Skeletal muscle tissue (tissue), 4 donors: ENCODE data around the gene IRS1. TPM values are rescaled to one million over a fixed set of nuclear protein-coding genes. Genes with fewer than 3 reads are reported as not detected.

Experiments used
- H3K27ac ChIP-seq: one replicate; pipeline ENCODE4 v1.7.0; 2013; ENCODE audit warnings: mild to moderate bottlenecking, low read depth, low read length, inconsistent platforms
- H3K27me3 ChIP-seq, 3 donors: one replicate each; pipeline ENCODE4 v1.7.0; 2013; ENCODE audit warnings: low read length in 3 of 3; ENCODE audit not compliant: control insufficient read depth in 3 of 3, insufficient read depth in 3 of 3
- H3K36me3 ChIP-seq, 3 donors: one replicate each; pipeline ENCODE4 v1.7.0; 2013; ENCODE audit warnings: low read length in 3 of 3; ENCODE audit not compliant: control insufficient read depth in 3 of 3, insufficient read depth in 3 of 3
- H3K4me1 ChIP-seq, 3 donors: one replicate each; pipeline ENCODE4 v1.7.0; 2013; ENCODE audit warnings: low read length in 3 of 3, mild to moderate bottlenecking in 3 of 3; ENCODE audit not compliant: control insufficient read depth in 3 of 3, insufficient read depth in 3 of 3
- H3K4me3 ChIP-seq, 3 donors: one replicate each; pipeline ENCODE4 v1.7.0; 2013; ENCODE audit warnings: low read length in 3 of 3
- H3K9ac ChIP-seq, 3 donors: one replicate each; pipeline ENCODE4 v1.7.0; 2013; ENCODE audit warnings: low read length in 3 of 3, mild to moderate bottlenecking in 3 of 3, moderate library complexity in 2 of 3, low read depth in 1 of 3
- H3K9me3 ChIP-seq, 3 donors: one replicate each; pipeline ENCODE4 v1.7.0; 2013; ENCODE audit warnings: low read length in 3 of 3; ENCODE audit not compliant: control insufficient read depth in 3 of 3
- total RNA-seq: library from RNA; depleted of rRNA; stranded (reverse); fragments of >200 nt; gene quantifications from one replicate; pipeline ENCODE4 v1.2.3, GENCODE V29; 2014
- donor health status: Osteomylitis.

Gene IRS1
- total RNA-seq, 1 donor from 2014 or later, result 13.0 TPM

DNA sequence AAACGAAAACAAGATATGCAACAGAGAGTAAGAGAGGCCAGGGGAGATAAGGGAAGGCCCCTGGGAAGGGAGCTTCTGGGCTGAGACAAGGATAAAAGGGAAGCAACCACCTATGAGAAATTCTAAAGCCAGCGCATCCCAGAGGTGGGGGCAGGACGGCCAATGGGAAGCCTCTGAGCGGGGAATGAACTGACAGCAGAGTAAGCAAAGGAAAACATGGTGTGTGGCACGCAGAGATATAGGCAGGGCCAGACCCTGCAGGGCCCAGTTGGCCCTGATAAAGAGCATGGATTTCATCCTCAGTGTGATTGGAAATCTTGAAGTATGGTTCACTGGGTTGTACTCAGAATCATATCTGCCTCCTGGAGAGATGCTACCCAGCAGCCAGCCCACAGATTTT is 78.7 kb downstream of the IRS1 start:
- H3K4me3 ChIP-seq, result no peak overlapping the region
- H3K4me1 ChIP-seq, result peaks cover 1 to 5% (median 2%) of the 10 kb centered on the region in 3 donors
- no peaks in the 10 kb centered on the region for H3K36me3 ChIP-seq
- no peak overlapping the region for H3K27ac ChIP-seq
- H3K27me3 ChIP-seq, result no peaks in the 10 kb centered on the region
- no peaks in the 10 kb centered on the region for H3K9me3 ChIP-seq
- no peak overlapping the region for H3K9ac ChIP-seq

DNA sequence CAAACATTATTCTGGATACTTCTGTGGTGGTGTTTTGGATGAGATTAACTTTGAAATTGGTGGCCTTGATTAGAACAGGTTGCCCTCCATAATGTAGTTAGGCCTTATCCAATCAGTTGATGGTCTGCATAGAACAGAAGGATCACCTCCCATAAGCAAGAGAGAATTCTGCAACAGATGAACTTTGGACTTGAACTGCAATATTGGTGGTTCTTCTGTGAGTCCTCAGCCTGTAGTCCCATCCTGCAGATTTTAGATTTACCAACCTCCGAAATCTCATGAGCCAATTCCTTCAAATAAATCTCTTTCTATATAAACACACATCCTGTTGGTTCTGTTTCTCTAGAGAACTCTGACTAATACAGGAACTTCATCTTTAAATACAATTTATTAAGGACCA is 81.9 kb downstream of the IRS1 start:
- H3K4me3 ChIP-seq, result no peak overlapping the region
- peaks cover 0 to 3% (median 0%) of the 10 kb centered on the region in 3 donors for H3K4me1 ChIP-seq
- H3K27me3 ChIP-seq, result no peaks in the 10 kb centered on the region
- H3K9ac ChIP-seq, result no peak overlapping the region
- no peak overlapping the region for H3K27ac ChIP-seq
- H3K36me3 ChIP-seq, result no peaks in the 10 kb centered on the region
- no peaks in the 10 kb centered on the region for H3K9me3 ChIP-seq

DNA sequence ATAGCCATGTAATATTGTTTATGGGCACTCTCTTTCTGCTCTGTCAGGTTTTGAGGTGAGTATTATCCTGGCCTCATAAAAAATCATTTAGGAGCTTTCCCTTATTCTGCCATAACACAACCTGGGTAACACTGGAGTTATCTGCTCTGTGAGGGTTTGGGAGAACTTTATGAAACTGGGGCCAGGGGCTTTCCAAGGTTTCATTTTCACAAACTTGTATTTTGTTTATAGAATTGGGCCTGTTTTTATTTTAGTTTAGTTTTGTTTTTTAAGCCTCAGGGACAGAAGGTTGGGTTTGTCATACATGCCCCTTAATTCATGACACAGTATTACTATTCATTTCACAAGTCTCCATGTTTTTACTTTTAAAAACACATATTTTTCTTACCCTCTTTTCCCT is 83.5 kb downstream of the IRS1 start:
- H3K27ac ChIP-seq, result no peak overlapping the region
- peaks cover 0 to 3% (median 0%) of the 10 kb centered on the region in 3 donors for H3K4me1 ChIP-seq
- no peak overlapping the region for H3K4me3 ChIP-seq
- no peaks in the 10 kb centered on the region for H3K36me3 ChIP-seq
- H3K9ac ChIP-seq, result no peak overlapping the region
- H3K27me3 ChIP-seq, result no peaks in the 10 kb centered on the region
- H3K9me3 ChIP-seq, result no peaks in the 10 kb centered on the region

DNA sequence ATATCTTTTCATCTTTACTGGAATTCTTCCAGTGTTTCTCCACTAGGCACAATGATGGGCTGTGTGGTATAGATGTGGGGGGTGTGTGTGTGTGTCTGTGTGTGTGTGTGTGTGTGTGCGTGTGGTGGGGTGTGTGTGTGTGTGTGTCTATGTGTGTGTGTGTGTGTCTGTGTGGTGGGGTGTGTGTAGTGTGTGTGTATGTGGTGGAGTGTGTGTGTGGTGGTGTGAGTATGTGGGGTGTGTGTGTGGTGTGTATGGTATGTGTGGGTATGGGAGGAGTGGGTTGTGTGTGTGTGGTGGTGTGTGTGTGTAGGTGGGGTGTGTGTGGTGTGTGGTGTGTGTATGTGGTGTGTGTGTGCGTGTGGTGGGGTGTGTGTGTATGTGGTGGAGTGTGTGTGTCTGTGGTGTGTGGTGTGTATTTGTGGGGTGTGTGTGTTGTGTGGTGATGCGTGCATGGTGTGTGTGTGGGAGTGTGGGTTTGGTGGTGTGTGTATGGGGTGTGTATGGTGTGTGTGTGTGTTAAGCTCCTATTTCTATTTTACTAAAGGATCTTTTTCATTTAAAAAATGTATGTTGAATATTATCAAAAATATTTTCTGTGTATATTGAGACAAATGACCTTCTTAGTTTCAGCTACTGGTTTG is 84.2 kb downstream of the IRS1 start:
- H3K9ac ChIP-seq, result no peak overlapping the region
- H3K27ac ChIP-seq, result no peak overlapping the region
- no peaks in the 10 kb centered on the region for H3K4me1 ChIP-seq
- H3K27me3 ChIP-seq, result no peaks in the 10 kb centered on the region
- no peaks in the 10 kb centered on the region for H3K36me3 ChIP-seq
- H3K4me3 ChIP-seq, result no peak overlapping the region
- H3K9me3 ChIP-seq, result no peaks in the 10 kb centered on the region

DNA sequence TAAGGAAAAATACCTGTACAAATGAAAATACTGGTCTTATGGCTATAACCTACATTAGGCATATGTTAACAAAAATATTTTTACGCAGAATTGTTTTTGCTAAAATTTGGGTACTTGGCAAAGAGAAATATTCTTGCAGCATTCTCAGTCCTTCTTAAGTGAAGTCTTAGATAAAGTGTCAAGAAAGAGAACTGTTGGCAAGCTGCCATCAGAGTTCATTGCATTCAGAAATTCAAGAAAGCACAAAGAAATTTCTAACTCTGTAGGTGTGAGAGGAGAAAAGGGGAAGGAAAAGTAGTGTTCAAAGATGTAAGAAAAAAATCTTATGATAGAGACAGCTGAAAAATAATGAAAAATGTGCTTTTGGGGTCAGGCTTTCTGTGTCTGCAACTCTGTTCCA is 86.7 kb downstream of the IRS1 start:
- no peaks in the 10 kb centered on the region for H3K4me1 ChIP-seq
- H3K36me3 ChIP-seq, result no peaks in the 10 kb centered on the region
- no peak overlapping the region for H3K4me3 ChIP-seq
- no peak overlapping the region for H3K27ac ChIP-seq
- H3K27me3 ChIP-seq, result no peaks in the 10 kb centered on the region
- no peak overlapping the region for H3K9ac ChIP-seq
- no peaks in the 10 kb centered on the region for H3K9me3 ChIP-seq

DNA sequence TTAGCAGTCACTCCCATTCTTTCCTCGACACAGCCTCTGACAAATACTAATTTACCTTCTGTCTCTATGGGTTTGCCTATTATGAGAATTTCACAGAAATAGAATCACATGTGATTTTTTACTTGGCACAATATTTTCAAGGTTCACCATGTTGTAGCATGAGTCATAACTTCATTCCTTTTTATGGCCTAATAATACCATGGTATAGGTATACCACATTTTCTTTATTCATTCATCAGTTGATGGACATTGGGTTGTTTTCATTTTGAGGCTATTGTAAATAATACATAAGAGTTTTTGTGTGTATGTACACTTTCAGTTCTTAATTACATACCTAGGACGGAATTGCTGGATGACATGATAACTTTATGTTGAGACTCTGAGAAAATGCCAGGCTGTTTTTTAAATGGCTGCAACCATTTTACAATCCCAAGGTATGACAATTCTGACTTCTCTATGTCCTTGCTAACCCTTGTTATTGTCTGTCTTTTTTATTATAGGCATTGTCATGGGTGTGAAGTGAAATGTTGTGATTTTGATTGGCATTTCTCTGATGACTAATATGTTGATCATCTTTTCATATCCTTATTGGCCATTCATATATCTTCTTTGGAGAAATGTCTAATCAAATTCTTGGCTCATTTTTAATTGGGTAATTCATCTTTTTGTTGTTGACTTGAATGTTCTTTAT is 87.9 kb downstream of the IRS1 start:
- Histone ChIP-seq H3K36me3 (no peaks in the 10 kb centered on the region), H3K27ac (no peak overlapping the region), H3K27me3 (no peaks in the 10 kb centered on the region), H3K4me1 (no peaks in the 10 kb centered on the region), H3K4me3 (no peak overlapping the region), H3K9ac (no peak overlapping the region), H3K9me3 (no peaks in the 10 kb centered on the region)

DNA sequence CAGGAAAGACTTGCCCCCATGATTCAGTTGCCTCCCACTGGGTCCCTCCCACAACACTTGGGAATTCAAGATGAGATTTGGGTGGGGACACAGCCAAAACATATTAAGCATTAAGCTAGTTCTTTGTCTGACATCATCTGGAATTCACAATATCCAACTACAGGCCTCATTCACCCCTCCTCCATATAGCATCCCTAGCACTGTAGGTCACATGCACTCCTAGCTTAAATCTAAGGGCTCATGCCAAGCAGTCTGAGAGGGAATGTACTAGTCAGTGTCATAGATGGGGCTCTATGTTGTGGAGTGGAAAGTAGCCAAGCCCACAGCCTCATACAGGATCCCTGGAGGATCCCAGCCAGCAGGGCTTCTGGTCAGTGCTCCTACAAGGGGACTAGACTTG is 92.1 kb downstream of the IRS1 start:
- no peak overlapping the region for H3K9ac ChIP-seq
- no peak overlapping the region for H3K27ac ChIP-seq
- H3K36me3 ChIP-seq, result no peaks in the 10 kb centered on the region
- H3K4me1 ChIP-seq, result peaks cover 0 to 3% (median 0%) of the 10 kb centered on the region in 3 donors
- H3K4me3 ChIP-seq, result no peak overlapping the region
- no peaks in the 10 kb centered on the region for H3K27me3 ChIP-seq
- no peaks in the 10 kb centered on the region for H3K9me3 ChIP-seq

DNA sequence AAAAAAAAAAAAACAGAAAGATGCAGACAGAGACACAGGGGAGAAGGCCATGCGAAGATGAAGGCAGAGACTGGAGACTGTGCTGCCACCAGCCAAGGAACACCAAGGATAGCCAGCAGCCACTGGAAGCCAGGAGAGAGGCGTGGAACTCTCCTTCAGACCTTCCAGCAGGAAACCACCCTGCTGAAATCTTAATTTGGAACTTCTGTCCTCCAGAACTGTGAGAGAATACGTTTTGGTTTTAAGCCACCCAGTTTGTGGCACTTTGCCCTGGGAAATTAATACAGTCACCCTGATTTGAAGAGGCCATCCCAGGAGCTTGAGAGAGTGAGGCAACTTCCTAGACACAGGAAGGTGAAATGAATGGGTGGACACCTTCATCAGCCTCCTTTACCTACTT is 93.7 kb downstream of the IRS1 start:
- H3K27me3 ChIP-seq, result no peaks in the 10 kb centered on the region
- H3K9ac ChIP-seq, result no peak overlapping the region
- H3K27ac ChIP-seq, result no peak overlapping the region
- no peaks in the 10 kb centered on the region for H3K9me3 ChIP-seq
- H3K4me1 ChIP-seq, result peaks cover 0 to 3% (median 0%) of the 10 kb centered on the region in 3 donors
- no peaks in the 10 kb centered on the region for H3K36me3 ChIP-seq
- no peak overlapping the region for H3K4me3 ChIP-seq

DNA sequence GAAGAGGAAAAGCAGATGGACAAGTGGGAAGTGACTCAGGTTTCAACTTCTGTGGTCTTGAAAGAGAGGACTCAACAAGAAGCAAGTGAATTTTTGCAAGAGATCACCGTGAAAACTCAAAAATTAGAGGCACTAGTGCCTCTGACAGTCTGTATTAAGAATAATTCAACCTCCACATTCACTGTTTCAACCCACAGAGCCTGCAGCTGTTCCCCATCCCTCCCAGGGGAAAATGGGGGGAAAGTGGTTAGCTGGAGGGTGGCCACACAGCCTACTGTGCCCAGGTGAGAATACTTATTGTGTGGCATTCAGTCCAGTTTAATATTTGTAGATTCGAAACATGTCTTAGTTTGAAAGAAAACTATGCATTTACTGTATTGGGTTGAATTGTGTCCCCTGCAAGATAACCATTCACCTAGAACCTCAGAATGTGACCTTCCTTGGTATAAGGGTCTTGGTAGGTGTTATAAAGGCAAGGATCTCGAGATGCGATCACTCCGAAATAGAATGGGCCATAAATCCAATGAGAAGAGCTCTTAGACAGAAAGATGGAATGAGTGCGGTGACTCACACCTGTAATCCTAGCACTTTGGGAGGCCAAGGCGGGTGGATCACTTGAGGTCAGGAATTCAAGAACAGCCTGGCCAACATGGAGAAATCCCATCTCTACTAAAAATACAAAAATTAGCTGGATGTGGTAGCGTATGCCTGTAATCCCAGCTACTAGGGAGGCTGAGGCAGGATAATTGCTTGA is 94.3 kb downstream of the IRS1 start:
- H3K27me3 ChIP-seq, result no peaks in the 10 kb centered on the region
- H3K27ac ChIP-seq, result no peak overlapping the region
- H3K9ac ChIP-seq, result no peak overlapping the region
- H3K4me1 ChIP-seq, result peaks cover 0 to 3% (median 0%) of the 10 kb centered on the region in 3 donors
- H3K4me3 ChIP-seq, result no peak overlapping the region
- H3K36me3 ChIP-seq, result no peaks in the 10 kb centered on the region
- no peaks in the 10 kb centered on the region for H3K9me3 ChIP-seq

DNA sequence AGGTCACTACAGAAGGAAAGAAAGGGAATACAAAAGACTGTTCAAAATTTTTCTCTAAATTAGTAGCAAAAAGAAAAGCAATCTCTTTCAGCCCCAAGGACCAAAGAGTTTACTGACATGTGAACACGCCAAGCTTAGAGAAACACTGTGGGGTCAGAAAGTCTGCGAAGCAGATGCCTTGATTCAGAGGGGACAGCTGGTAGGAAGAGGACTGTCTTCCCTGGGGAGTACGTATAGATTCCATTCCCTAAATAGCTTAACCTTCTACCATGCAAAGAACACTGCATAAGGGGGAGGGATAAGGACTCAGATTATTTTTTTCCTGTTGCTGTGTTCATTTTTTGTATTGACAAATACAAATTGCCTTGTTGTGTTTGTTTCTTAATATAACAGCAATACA is 96.1 kb downstream of the IRS1 start:
- no peak overlapping the region for H3K9ac ChIP-seq
- no peaks in the 10 kb centered on the region for H3K9me3 ChIP-seq
- no peaks in the 10 kb centered on the region for H3K36me3 ChIP-seq
- H3K27ac ChIP-seq, result no peak overlapping the region
- H3K4me3 ChIP-seq, result no peak overlapping the region
- peaks cover 3 to 7% (median 6%) of the 10 kb centered on the region in 3 donors for H3K4me1 ChIP-seq
- H3K27me3 ChIP-seq, result no peaks in the 10 kb centered on the region
